Measurements from ENCODE around the gene UBXN6. TPM values are rescaled to one million over a fixed set of nuclear protein-coding genes. Genes with fewer than 3 reads are reported as not detected.
A peak's percentile ranks its signal among the peaks of the same experiment; 100 is the strongest.

Gene UBXN6
- total RNA-seq, 1 experiment from 2014 or later, result 76.5 TPM

DNA sequence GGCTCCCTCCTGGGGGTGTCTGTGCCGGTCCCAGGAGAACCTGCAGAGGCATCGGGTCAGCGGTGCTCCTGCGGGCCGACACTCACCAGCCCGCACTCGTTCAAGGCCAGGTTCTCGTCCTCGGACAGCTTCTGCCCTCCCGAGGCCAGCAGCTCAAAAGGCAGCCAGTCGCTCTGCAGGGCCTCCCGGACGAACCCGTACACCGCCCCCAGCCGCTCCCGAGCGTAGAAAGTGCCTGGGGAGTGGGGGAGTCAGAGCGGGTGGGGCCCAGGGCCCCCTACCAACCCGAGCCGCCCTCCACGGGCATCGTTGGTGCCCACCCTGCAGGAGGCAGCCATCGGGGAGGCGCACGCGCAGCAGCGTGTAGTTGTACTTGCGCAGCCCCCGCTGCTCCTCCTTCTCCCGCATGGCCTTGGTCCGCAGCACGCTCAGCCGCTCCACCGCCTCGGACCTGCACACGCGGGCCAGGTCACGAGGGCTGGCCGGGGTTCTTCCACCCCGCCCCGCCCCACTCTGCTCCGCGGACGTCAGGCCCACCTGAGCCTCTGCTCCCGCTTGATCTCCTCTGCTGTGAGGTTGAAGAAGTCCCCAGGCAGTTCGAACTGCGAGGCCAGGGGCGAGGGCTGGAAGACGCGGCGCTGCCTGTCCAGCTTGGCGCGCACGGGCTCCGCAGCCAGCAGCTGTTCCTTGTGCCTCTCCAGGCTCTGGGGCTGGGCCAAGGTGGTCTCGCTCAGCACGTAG, 11.5 kb downstream of the UBXN6 start:
- RAD21 ChIA-PET (ENCODE audit: low non-redundant PET in 1 of 2, low total read pairs in 2 of 2, uncharacterized antibody in 2 of 2, unreplicated experiment in 2 of 2), result no interaction called here
- CTCF ChIA-PET, result no interaction called here
- no peaks in the 10 kb centered on the region for H3K27me3 ChIP-seq (ENCODE audit: insufficient read depth, low read length)
- 0 out of 2 replicates have a peak, but pooled peaks have one; percentile 21 for TF ChIP-seq POLR2AphosphoS5 (IDR thresholded peaks at IDR 0.05; ENCODE audit: low read depth, low read length)
- TF ChIP-seq SIN3A (IDR thresholded peaks at IDR 0.05; ENCODE audit: low read depth), result no peak
- TF ChIP-seq, protein P1, sequence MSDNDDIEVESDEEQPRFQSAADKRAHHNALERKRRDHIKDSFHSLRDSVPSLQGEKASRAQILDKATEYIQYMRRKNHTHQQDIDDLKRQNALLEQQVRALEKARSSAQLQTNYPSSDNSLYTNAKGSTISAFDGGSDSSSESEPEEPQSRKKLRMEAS (IDR thresholded peaks at IDR 0.05), result no peak
- TF ChIP-seq CBX3 (IDR thresholded peaks at IDR 0.05; ENCODE audit: low read depth), result no peak
- no peak for TF ChIP-seq ELF1 (IDR thresholded peaks at IDR 0.05; ENCODE audit: borderline replicate concordance, low read depth)
- ATAC-seq (no peak; the same call in 1 of the 2 replicates), DNase-seq (ENCODE audit: low read depth, low spot score) (no peak)
- no peaks in the 10 kb centered on the region for H3K4me1 ChIP-seq (ENCODE audit: control insufficient read depth in 1 of 2, insufficient read depth in 2 of 2, low read length in 2 of 2)
- H3K79me2 ChIP-seq (ENCODE audit: insufficient read depth, low read length), result no peaks in the 10 kb centered on the region
- no TSS peak for BruUV-seq (replicated peaks)
- POLR2A ChIA-PET, result no interaction called here
- H3K9ac ChIP-seq (ENCODE audit: low read length), result no peak overlapping the region
- H3K9me3 ChIP-seq (ENCODE audit: control insufficient read depth in 1 of 2, insufficient read depth in 1 of 2, low read depth in 1 of 2, low read length in 2 of 2), result no peaks in the 10 kb centered on the region
- H2AFZ ChIP-seq (ENCODE audit: low read depth, low read length, poor library complexity, severe bottlenecking), result no peak overlapping the region
- no peak overlapping the region for H3K4me2 ChIP-seq (ENCODE audit: low read length)
- H3K4me3 ChIP-seq (replicated peaks in 1 of 2; ENCODE audit: low read depth in 1 of 2, low read length in 2 of 2), result no peak overlapping the region
- intact Hi-C loops (cut with micrococcal nuclease), result no loop called here
- H3K9me2 ChIP-seq (ENCODE audit: insufficient read depth), result no peaks in the 10 kb centered on the region
- H3K36me3 ChIP-seq (ENCODE audit: control insufficient read depth in 1 of 2, insufficient read depth in 2 of 2, low read length in 2 of 2), result peaks cover 5 to 18% of the 10 kb centered on the region in 2 experiments
- no peaks in the 10 kb centered on the region for H4K20me1 ChIP-seq (ENCODE audit: insufficient read depth)
- H3K27ac ChIP-seq (ENCODE audit: low read depth, low read length), result no peak overlapping the region; the same call in 1 of the 2 replicates

DNA sequence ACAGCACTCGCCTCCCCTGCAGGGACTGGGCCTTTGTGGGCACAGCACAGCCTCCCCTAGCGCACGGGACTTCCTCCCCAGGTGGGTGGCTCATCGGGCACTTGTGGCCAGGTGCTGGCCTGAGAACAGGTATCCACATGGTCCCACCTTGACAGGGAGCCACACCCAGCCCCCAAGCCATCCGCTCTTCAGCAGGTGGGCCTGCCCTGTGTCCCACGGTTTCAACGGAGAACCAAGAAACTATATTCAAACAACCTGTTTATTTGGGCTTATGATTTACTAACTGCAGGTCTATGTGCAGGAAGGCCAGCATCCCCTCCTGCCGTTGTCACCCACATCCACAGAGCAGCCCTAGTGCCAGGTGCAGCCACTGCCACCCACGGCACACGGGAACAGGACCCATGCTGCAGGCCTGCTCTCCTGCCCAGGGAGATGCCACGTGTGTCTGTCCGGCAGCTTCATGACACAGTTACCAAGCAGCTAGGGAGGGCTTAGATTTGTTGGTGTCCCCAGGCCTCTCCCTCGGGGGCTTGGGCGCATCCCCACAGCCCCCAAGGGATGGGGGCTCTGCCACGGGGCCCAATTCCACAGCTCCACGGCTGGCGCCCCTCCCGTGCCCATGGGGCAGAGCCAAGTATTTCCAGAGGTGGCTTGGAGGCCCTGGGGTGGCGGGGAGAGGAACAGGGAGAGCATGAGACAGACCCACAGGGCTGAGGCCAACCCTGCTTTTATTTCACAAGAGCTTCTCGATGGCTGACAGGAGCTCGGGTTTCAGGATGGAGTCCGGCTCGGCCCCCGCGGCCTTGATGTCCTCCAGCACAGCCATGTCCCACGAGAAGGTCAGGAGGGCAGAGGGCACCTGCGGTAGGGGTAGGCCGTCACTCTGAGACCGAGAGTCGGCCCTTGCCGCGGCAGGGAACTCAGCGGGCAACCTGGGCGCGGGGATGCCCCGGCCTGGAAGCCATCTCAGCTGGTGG, 12.5 kb downstream of the UBXN6 start:
- H4K20me1 ChIP-seq (ENCODE audit: insufficient read depth), result no peaks in the 10 kb centered on the region
- H3K27me3 ChIP-seq (ENCODE audit: insufficient read depth, low read length), result no peaks in the 10 kb centered on the region
- 0 out of 2 replicates have a peak, but pooled peaks cover 6% of the 10 kb centered on the region for H3K79me2 ChIP-seq (ENCODE audit: insufficient read depth, low read length)
- 0 out of 2 replicates have a peak, but pooled peaks have one; percentile 8 for ATAC-seq
- ChIA-PET RAD21 (ENCODE audit: low non-redundant PET in 1 of 2, low total read pairs in 2 of 2, uncharacterized antibody in 2 of 2, unreplicated experiment in 2 of 2) (no interaction called here), POLR2A (no interaction called here), CTCF (no interaction called here)
- no peak overlapping the region for H2AFZ ChIP-seq (ENCODE audit: low read depth, low read length, poor library complexity, severe bottlenecking)
- H3K27ac ChIP-seq (ENCODE audit: low read depth, low read length), result 0 out of 2 replicates have a peak overlapping the region, but pooled peaks have one; percentile 18
- no peaks in the 10 kb centered on the region for H3K9me3 ChIP-seq (ENCODE audit: control insufficient read depth in 1 of 2, insufficient read depth in 1 of 2, low read depth in 1 of 2, low read length in 2 of 2)
- DNase-seq (ENCODE audit: low read depth, low spot score), result no peak
- no peaks in the 10 kb centered on the region for H3K9me2 ChIP-seq (ENCODE audit: insufficient read depth)
- intact Hi-C loops (cut with micrococcal nuclease), result no loop called here
- peaks cover 6 to 22% of the 10 kb centered on the region in 2 experiments for H3K36me3 ChIP-seq (ENCODE audit: control insufficient read depth in 1 of 2, insufficient read depth in 2 of 2, low read length in 2 of 2)
- H3K4me1 ChIP-seq (ENCODE audit: control insufficient read depth in 1 of 2, insufficient read depth in 2 of 2, low read length in 2 of 2), result no peaks in the 10 kb centered on the region
- no peak overlapping the region for H3K4me2 ChIP-seq (ENCODE audit: low read length)
- TSS peak; percentile 74 for BruUV-seq (replicated peaks)
- H3K4me3 ChIP-seq (replicated peaks in 1 of 2; ENCODE audit: low read depth in 1 of 2, low read length in 2 of 2), result no peak overlapping the region
- no peak overlapping the region for H3K9ac ChIP-seq (ENCODE audit: low read length)
- no peak for TF ChIP-seq ZNF274 (IDR thresholded peaks at IDR 0.05; ENCODE audit: low read depth, low read length)
- TF ChIP-seq EGR1 (IDR thresholded peaks at IDR 0.05; ENCODE audit: low read depth), result no peak
- TF ChIP-seq CEBPB (IDR thresholded peaks at IDR 0.05; ENCODE audit: low read depth), result no peak
- no peak for TF ChIP-seq ZFX (IDR thresholded peaks at IDR 0.05)
- TF ChIP-seq, protein P2, sequence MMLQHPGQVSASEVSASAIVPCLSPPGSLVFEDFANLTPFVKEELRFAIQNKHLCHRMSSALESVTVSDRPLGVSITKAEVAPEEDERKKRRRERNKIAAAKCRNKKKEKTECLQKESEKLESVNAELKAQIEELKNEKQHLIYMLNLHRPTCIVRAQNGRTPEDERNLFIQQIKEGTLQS (IDR thresholded peaks at IDR 0.05), result no peak
- TF ChIP-seq TCF7L2 (IDR thresholded peaks at IDR 0.05; ENCODE audit: borderline replicate concordance, extremely low read depth, insufficient read depth, insufficient read length), result no peak
- TF ChIP-seq, protein P3, sequence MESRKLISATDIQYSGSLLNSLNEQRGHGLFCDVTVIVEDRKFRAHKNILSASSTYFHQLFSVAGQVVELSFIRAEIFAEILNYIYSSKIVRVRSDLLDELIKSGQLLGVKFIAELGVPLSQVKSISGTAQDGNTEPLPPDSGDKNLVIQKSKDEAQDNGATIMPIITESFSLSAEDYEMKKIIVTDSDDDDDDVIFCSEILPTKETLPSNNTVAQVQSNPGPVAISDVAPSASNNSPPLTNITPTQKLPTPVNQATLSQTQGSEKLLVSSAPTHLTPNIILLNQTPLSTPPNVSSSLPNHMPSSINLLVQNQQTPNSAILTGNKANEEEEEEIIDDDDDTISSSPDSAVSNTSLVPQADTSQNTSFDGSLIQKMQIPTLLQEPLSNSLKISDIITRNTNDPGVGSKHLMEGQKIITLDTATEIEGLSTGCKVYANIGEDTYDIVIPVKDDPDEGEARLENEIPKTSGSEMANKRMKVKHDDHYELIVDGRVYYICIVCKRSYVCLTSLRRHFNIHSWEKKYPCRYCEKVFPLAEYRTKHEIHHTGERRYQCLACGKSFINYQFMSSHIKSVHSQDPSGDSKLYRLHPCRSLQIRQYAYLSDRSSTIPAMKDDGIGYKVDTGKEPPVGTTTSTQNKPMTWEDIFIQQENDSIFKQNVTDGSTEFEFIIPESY (IDR thresholded peaks at IDR 0.05; ENCODE audit: extremely low read depth, insufficient replicate concordance, low read length), result no peak
- TF ChIP-seq SP1 (IDR thresholded peaks at IDR 0.05; ENCODE audit: low read depth), result no peak
- TF ChIP-seq POLR2A (IDR thresholded peaks at IDR 0.05; ENCODE audit: borderline replicate concordance, extremely low read depth, insufficient read depth, insufficient read length), result no peak
